ENCODE measurements around the gene RUVBL1. TPM values are rescaled to one million over a fixed set of nuclear protein-coding genes. Genes with fewer than 3 reads are reported as not detected.

RUVBL1 gene
- total RNA-seq, 1 donor from 2014 or later = 40.6 TPM

DNA sequence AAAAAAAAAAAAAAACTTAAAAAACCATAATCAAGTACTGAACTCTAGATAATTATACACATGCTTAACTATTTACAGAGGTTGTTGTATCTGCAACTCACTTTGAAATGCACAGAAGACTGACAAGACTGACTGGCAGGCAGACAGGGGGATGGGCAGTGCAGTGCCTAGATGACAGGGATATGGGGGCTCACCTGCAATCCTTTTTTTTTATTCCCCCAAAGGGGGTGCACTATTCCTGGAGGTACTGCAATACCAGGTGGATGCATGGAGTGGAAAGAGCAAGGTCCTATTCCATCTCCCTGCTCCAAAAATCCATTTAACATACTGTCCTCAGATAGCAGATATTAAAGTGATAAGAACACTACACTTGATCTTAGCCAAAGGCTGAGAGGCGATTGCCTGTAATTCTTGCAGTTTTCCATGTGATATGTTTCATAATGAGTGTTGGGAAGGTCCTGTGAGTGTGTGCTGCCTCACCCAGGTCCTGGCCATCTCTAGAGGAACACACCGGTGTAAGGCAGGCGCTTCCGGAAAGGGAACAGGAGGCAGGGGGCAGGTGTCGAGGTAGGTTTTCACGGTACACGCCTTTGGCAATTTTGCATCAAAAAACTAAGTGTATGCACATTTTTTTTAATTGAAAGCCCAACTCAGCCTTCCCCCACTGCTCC, 48.6 kb downstream of the RUVBL1 start:
- DNase-seq (ENCODE audit: low spot score in 2 of 2, unreplicated experiment in 2 of 2) = no peak
- no peaks in the 10 kb centered on the region for H3K9me3 Mint-ChIP-seq
- TF ChIP-seq CTCF (IDR thresholded peaks at IDR 0.05; ENCODE audit: unreplicated experiment) = no peak
- peak overlapping the region; percentile 77 for H3K4me3 Mint-ChIP-seq
- peaks cover 8% of the 10 kb centered on the region for H3K4me1 Mint-ChIP-seq
- H3K36me3 Mint-ChIP-seq = peaks cover 8% of the 10 kb centered on the region
- no peaks in the 10 kb centered on the region for H3K27me3 Mint-ChIP-seq (ENCODE audit: low read depth)
- H3K27ac Mint-ChIP-seq = peak overlapping the region; percentile 90

DNA sequence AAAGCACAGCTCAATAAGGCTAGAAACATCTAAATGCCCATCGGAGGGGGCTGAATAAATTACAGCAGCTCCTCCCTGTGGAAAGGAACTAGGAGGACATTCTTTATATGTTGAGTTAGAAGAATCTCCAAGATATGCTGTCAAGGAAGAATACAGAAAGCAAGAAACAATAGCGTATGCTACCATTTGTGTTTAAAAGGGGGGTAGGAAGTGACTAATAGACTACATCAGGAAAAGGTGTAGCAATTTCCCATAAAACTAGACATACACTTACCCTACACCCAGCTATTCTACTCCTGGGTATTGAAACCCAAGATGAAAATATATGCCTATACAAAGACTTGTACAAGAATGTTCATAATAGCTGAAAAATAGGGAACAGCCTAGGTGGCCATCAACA, 49.8 kb downstream of the RUVBL1 start:
- Mint-ChIP-seq H3K27me3 (ENCODE audit: low read depth) (no peaks in the 10 kb centered on the region), H3K4me1 (peaks cover 8% of the 10 kb centered on the region), H3K4me3 (no peak overlapping the region), H3K36me3 (peaks cover 10% of the 10 kb centered on the region), H3K27ac (no peak overlapping the region), H3K9me3 (no peaks in the 10 kb centered on the region)
- DNase-seq (ENCODE audit: low spot score in 2 of 2, unreplicated experiment in 2 of 2) = no peak
- no peak for TF ChIP-seq CTCF (IDR thresholded peaks at IDR 0.05; ENCODE audit: unreplicated experiment)

GRCh38 chr3:128073185-128073725, 50.4 kb downstream of the RUVBL1 start:
- Mint-ChIP-seq H3K9me3 (no peaks in the 10 kb centered on the region), H3K27ac (no peak overlapping the region)

DNA sequence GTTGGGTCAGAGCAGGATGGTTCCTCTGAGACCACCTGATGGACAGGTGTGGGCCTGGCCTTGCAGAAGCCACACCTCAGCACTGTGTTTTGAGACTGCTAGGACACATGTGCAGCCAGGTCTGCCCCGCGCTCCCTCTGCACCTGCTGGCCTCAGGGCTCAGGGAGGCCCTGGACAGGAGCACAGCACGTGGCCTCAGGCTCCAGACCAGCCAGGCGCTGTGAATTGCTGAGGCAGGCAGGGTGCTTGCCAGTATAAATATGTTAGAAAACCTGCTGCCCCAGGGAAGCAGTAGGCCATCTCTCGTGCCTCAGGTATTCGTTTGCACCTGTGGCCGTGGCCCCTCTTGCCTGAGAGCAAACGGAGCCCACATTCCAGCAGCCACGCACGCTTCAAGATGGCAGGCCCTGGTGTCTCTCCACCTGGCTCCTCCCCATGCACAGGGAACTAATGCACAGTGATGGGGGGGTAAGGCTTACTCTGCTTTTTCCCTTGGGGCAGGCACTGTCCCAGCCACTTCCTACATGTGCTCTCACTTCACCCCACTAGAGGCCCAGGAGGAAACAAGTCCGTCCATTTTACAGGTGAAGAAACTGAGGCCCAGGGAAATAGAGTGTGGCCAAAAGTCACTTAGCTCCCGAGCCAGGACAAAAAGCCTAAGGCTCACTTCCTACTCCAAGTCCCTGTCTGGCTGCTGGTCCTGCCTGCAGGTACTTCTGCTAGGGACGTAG, 51.0 kb downstream of the RUVBL1 start:
- no peaks in the 10 kb centered on the region for H3K9me3 Mint-ChIP-seq
- no peak for DNase-seq (ENCODE audit: low spot score in 2 of 2, unreplicated experiment in 2 of 2)
- no peak for TF ChIP-seq CTCF (IDR thresholded peaks at IDR 0.05; ENCODE audit: unreplicated experiment)
- no peaks in the 10 kb centered on the region for H3K27me3 Mint-ChIP-seq (ENCODE audit: low read depth)
- no peak overlapping the region for H3K4me3 Mint-ChIP-seq
- H3K36me3 Mint-ChIP-seq = peaks cover 21% of the 10 kb centered on the region
- no peak overlapping the region for H3K27ac Mint-ChIP-seq
- peaks cover 8% of the 10 kb centered on the region for H3K4me1 Mint-ChIP-seq

More at GRCh38 chr3:128073185-128073725, 50.4 kb downstream of the RUVBL1 start:
- DNase-seq (ENCODE audit: low spot score in 2 of 2, unreplicated experiment in 2 of 2) = no peak
- TF ChIP-seq CTCF (IDR thresholded peaks at IDR 0.05; ENCODE audit: unreplicated experiment) = no peak
- Mint-ChIP-seq H3K27me3 (ENCODE audit: low read depth) (no peaks in the 10 kb centered on the region), H3K4me3 (no peak overlapping the region), H3K36me3 (peaks cover 15% of the 10 kb centered on the region), H3K4me1 (peaks cover 8% of the 10 kb centered on the region)

DNA sequence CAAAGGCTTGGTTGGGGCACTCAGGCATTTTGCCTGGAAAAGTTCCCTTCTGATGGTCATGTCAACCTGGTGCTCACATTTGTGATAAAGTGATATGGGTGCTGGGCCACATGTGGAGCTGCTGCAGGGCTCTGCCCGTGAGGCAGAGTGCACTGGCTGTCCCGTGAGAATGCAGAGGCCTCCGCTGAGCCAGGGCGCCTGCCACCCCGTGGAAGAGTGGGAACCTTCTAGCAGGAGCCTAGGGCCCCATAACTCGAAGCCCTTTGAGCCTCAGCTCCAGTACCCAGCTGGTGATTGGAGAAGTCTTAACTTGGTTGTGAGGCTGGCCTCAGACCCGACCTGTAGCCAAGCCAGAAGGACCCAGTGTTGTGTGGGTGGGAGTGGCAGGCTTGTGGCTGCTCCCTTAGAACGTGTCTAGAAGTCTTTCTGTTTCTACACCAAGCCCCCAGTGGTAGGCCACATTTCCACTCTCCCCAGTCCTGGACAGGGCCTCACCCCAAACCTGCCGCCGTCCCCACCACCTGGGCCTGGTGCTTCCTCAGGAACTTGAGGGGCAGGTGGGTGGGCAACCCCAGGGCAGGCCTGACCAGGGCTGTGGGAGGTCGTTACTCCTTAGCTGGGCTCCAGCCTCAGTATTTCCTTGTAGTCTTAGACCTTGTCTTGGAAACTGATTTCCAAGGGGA, 51.7 kb downstream of the RUVBL1 start:
- no peaks in the 10 kb centered on the region for H3K9me3 Mint-ChIP-seq
- DNase-seq (ENCODE audit: low spot score in 2 of 2, unreplicated experiment in 2 of 2) = no peak
- H3K36me3 Mint-ChIP-seq = peaks cover 28% of the 10 kb centered on the region
- H3K27ac Mint-ChIP-seq = no peak overlapping the region
- TF ChIP-seq CTCF (IDR thresholded peaks at IDR 0.05; ENCODE audit: unreplicated experiment) = no peak
- peaks cover 8% of the 10 kb centered on the region for H3K4me1 Mint-ChIP-seq
- no peaks in the 10 kb centered on the region for H3K27me3 Mint-ChIP-seq (ENCODE audit: low read depth)
- H3K4me3 Mint-ChIP-seq = no peak overlapping the region

All from mesothelial cell of epicardium (in vitro differentiated cells).